Activated naive CD4-positive, alpha-beta T cell treated with anti-CD3 and anti-CD28 coated beads, Interleukin-2, amount 50 U/mL, for 24 hours (primary cell): ENCODE data around the gene DAZAP1.

Experiments
- H3K27ac Mint-ChIP-seq: one replicate; pipeline ENCODE4 v1.8.0; 2021; ENCODE audit warnings: mild to moderate bottlenecking, mixed read lengths
- H3K27me3 Mint-ChIP-seq: one replicate; pipeline ENCODE4 v1.8.0; 2021; ENCODE audit warnings: mixed read lengths
- H3K36me3 Mint-ChIP-seq: one replicate; pipeline ENCODE4 v1.8.0; 2021; ENCODE audit warnings: mixed read lengths
- H3K4me1 Mint-ChIP-seq: one replicate; pipeline ENCODE4 v1.8.0; 2021; ENCODE audit warnings: mixed read lengths
- H3K4me3 Mint-ChIP-seq: one replicate; pipeline ENCODE4 v1.8.0; 2021; ENCODE audit warnings: mild to moderate bottlenecking, mixed read lengths
- H3K9me3 Mint-ChIP-seq: one replicate; pipeline ENCODE4 v1.8.0; 2021; ENCODE audit warnings: mixed read lengths

The DAZAP1 gene

GRCh38 chr19:1422943-1423342, 15.6 kb downstream of the DAZAP1 start:
- Mint-ChIP-seq H3K36me3 (peaks cover 12% of the 10 kb centered on the region), H3K9me3 (no peaks in the 10 kb centered on the region), H3K27ac (no peak overlapping the region)

GRCh38 chr19:1423436-1424191, 16.2 kb downstream of the DAZAP1 start:
- Mint-ChIP-seq H3K27ac (no peak overlapping the region), H3K27me3 (no peaks in the 10 kb centered on the region), H3K4me3 (no peak overlapping the region), H3K36me3 (peaks cover 12% of the 10 kb centered on the region), H3K4me1 (no peaks in the 10 kb centered on the region), H3K9me3 (no peaks in the 10 kb centered on the region)

More at GRCh38 chr19:1422943-1423342, 15.6 kb downstream of the DAZAP1 start:
- no peaks in the 10 kb centered on the region for H3K4me1 Mint-ChIP-seq
- H3K4me3 Mint-ChIP-seq = no peak overlapping the region
- H3K27me3 Mint-ChIP-seq = no peaks in the 10 kb centered on the region

- Mint-ChIP-seq H3K36me3 (peaks cover 11% of the 10 kb centered on the region), H3K27me3 (no peaks in the 10 kb centered on the region), H3K4me3 (no peak overlapping the region), H3K4me1 (no peaks in the 10 kb centered on the region), H3K27ac (no peak overlapping the region), H3K9me3 (no peaks in the 10 kb centered on the region)
Measured at GRCh38 chr19:1424192-1424955, 17.0 kb downstream of the DAZAP1 start.

GRCh38 chr19:1425102-1425837, 17.9 kb downstream of the DAZAP1 start:
- peak overlapping the region; percentile 46 for H3K27ac Mint-ChIP-seq
- H3K9me3 Mint-ChIP-seq = no peaks in the 10 kb centered on the region
- H3K36me3 Mint-ChIP-seq = peaks cover 7% of the 10 kb centered on the region
- H3K27me3 Mint-ChIP-seq = no peaks in the 10 kb centered on the region
- no peaks in the 10 kb centered on the region for H3K4me1 Mint-ChIP-seq
- no peak overlapping the region for H3K4me3 Mint-ChIP-seq

- no peaks in the 10 kb centered on the region for H3K9me3 Mint-ChIP-seq
Measured at GRCh38 chr19:1425902-1426301, 18.5 kb downstream of the DAZAP1 start.

GRCh38 chr19:1426736-1427135, 19.4 kb downstream of the DAZAP1 start:
- no peak overlapping the region for H3K27ac Mint-ChIP-seq
- H3K4me3 Mint-ChIP-seq = no peak overlapping the region
- no peaks in the 10 kb centered on the region for H3K9me3 Mint-ChIP-seq
- H3K27me3 Mint-ChIP-seq = no peaks in the 10 kb centered on the region
- H3K36me3 Mint-ChIP-seq = peaks cover 7% of the 10 kb centered on the region
- no peaks in the 10 kb centered on the region for H3K4me1 Mint-ChIP-seq

More at GRCh38 chr19:1425902-1426301, 18.5 kb downstream of the DAZAP1 start:
- Mint-ChIP-seq H3K4me1 (no peaks in the 10 kb centered on the region), H3K4me3 (no peak overlapping the region), H3K36me3 (peaks cover 7% of the 10 kb centered on the region), H3K27me3 (no peaks in the 10 kb centered on the region), H3K27ac (peak overlapping the region; percentile 46)

GRCh38 chr19:1427221-1427920, 20.0 kb downstream of the DAZAP1 start:
- H3K36me3 Mint-ChIP-seq = peaks cover 7% of the 10 kb centered on the region
- no peaks in the 10 kb centered on the region for H3K9me3 Mint-ChIP-seq
- no peaks in the 10 kb centered on the region for H3K27me3 Mint-ChIP-seq
- H3K4me1 Mint-ChIP-seq = no peaks in the 10 kb centered on the region
- H3K4me3 Mint-ChIP-seq = no peak overlapping the region
- H3K27ac Mint-ChIP-seq = no peak overlapping the region

GRCh38 chr19:1428738-1429391, 21.5 kb downstream of the DAZAP1 start:
- Mint-ChIP-seq H3K4me3 (no peak overlapping the region), H3K27ac (no peak overlapping the region), H3K9me3 (no peaks in the 10 kb centered on the region), H3K4me1 (no peaks in the 10 kb centered on the region), H3K36me3 (peaks cover 4% of the 10 kb centered on the region), H3K27me3 (no peaks in the 10 kb centered on the region)

- H3K27me3 Mint-ChIP-seq = no peaks in the 10 kb centered on the region
- H3K36me3 Mint-ChIP-seq = peaks cover 3% of the 10 kb centered on the region
- no peaks in the 10 kb centered on the region for H3K9me3 Mint-ChIP-seq
- no peaks in the 10 kb centered on the region for H3K4me1 Mint-ChIP-seq
- H3K27ac Mint-ChIP-seq = no peak overlapping the region
- H3K4me3 Mint-ChIP-seq = no peak overlapping the region
Measured at GRCh38 chr19:1429750-1430149, 22.4 kb downstream of the DAZAP1 start.

GRCh38 chr19:1430246-1430645, 22.9 kb downstream of the DAZAP1 start:
- Mint-ChIP-seq H3K27me3 (no peaks in the 10 kb centered on the region), H3K27ac (no peak overlapping the region), H3K36me3 (no peaks in the 10 kb centered on the region), H3K4me1 (no peaks in the 10 kb centered on the region), H3K4me3 (no peak overlapping the region), H3K9me3 (no peaks in the 10 kb centered on the region)

- no peaks in the 10 kb centered on the region for H3K4me1 Mint-ChIP-seq
- H3K27ac Mint-ChIP-seq = no peak overlapping the region
- H3K36me3 Mint-ChIP-seq = no peaks in the 10 kb centered on the region
- H3K27me3 Mint-ChIP-seq = no peaks in the 10 kb centered on the region
- no peak overlapping the region for H3K4me3 Mint-ChIP-seq
- H3K9me3 Mint-ChIP-seq = no peaks in the 10 kb centered on the region
Measured at GRCh38 chr19:1431759-1432506, 24.5 kb downstream of the DAZAP1 start.

- Mint-ChIP-seq H3K4me3 (no peak overlapping the region), H3K27me3 (no peaks in the 10 kb centered on the region), H3K4me1 (no peaks in the 10 kb centered on the region), H3K9me3 (no peaks in the 10 kb centered on the region), H3K36me3 (no peaks in the 10 kb centered on the region), H3K27ac (no peak overlapping the region)
Measured at GRCh38 chr19:1432507-1432887, 25.1 kb downstream of the DAZAP1 start.

GRCh38 chr19:1433119-1434039, 26.0 kb downstream of the DAZAP1 start:
- no peaks in the 10 kb centered on the region for H3K9me3 Mint-ChIP-seq

GRCh38 chr19:1434040-1434366, 26.6 kb downstream of the DAZAP1 start:
- Mint-ChIP-seq H3K9me3 (no peaks in the 10 kb centered on the region), H3K4me3 (no peak overlapping the region), H3K27me3 (no peaks in the 10 kb centered on the region), H3K27ac (no peak overlapping the region), H3K36me3 (peaks cover 3% of the 10 kb centered on the region), H3K4me1 (peaks cover 7% of the 10 kb centered on the region)

More at GRCh38 chr19:1433119-1434039, 26.0 kb downstream of the DAZAP1 start:
- Mint-ChIP-seq H3K4me3 (no peak overlapping the region), H3K27me3 (no peaks in the 10 kb centered on the region), H3K36me3 (peaks cover 3% of the 10 kb centered on the region), H3K4me1 (peaks cover 7% of the 10 kb centered on the region), H3K27ac (no peak overlapping the region)
